ENCODE measurements around the gene MACROD2. TPM values are rescaled to one million over a fixed set of nuclear protein-coding genes. Genes with fewer than 3 reads are reported as not detected.

MACROD2 gene
- total and polyA plus RNA-seq, 2 of the 4 experiments (the other 2 are of a cell fraction): not detected

GRCh38 chr20:15196547-15197255 is 1201.4 kb downstream of the MACROD2 start:
- in situ Hi-C loops (cut with MboI; ENCODE audit: low sequenced_read_pairs): no loop called here
- H2AK9ac ChIP-seq (replicated peaks; ENCODE audit: low read depth, low read length, poor library complexity): no peak overlapping the region
- H3K27me3 ChIP-seq (ENCODE audit: control insufficient read depth, insufficient read depth, low read length): no peaks in the 10 kb centered on the region
- no peak overlapping the region for H4K5ac ChIP-seq (ENCODE audit: low read depth, low read length)
- H4K91ac ChIP-seq (ENCODE audit: insufficient read depth, low read depth, low read length): no peak overlapping the region
- intact Hi-C loops (cut with micrococcal nuclease): no loop called here
- no peak overlapping the region for H3K18ac ChIP-seq (ENCODE audit: low read depth, low read length)
- H3K27ac ChIP-seq (ENCODE audit: insufficient read depth, low read length): no peak overlapping the region
- H3K4me2 ChIP-seq (ENCODE audit: low read depth, low read length): no peak overlapping the region
- no peak overlapping the region for H2AFZ ChIP-seq (replicated peaks; ENCODE audit: low read length, poor library complexity)
- no peak overlapping the region for H2BK120ac ChIP-seq (ENCODE audit: low read depth, low read length)
- no peak overlapping the region for H3K14ac ChIP-seq (replicated peaks; ENCODE audit: low read depth, low read length)
- no peak overlapping the region for H3K4me3 ChIP-seq (ENCODE audit: insufficient read depth, low read depth, low read length)
- CTCF ChIA-PET: interaction anchor here (0.7 kb wide), 1 partner anchor 94 kb away, joined by 3 read pairs; no protein-coding TSS in a partner anchor
- H2AK5ac ChIP-seq (ENCODE audit: low read depth, low read length): no peak overlapping the region
- DNase-seq (no peak), ATAC-seq (ENCODE audit: low read depth) (no peak)
- no peaks in the 10 kb centered on the region for H3K36me3 ChIP-seq (ENCODE audit: control insufficient read depth, insufficient read depth, low read length)
- no peaks in the 10 kb centered on the region; the same call in 1 of the 2 replicates for H3K9me3 ChIP-seq (ENCODE audit: control insufficient read depth, insufficient read depth, low read length)
- H2BK5ac ChIP-seq (ENCODE audit: low read depth, low read length, poor library complexity, severe bottlenecking): no peak overlapping the region
- H3K56ac ChIP-seq (ENCODE audit: extremely low read depth, insufficient read depth, low read length): no peak overlapping the region
- H4K8ac ChIP-seq (ENCODE audit: low read depth in 2 of 2, low read length in 2 of 2): no peak overlapping the region
- no CpG with 5 or more reads among the region's 3 CpGs for WGBS, 2 experiments (ENCODE audit: extremely low coverage in 2 of 2, insufficient read length in 1 of 2)
- no peaks in the 10 kb centered on the region for H4K20me1 ChIP-seq (ENCODE audit: insufficient read depth, low read length)
- H3K9me1 ChIP-seq (ENCODE audit: insufficient read depth, low read length): no peaks in the 10 kb centered on the region
- POLR2A ChIA-PET (ENCODE audit: unreplicated experiment): no interaction called here
- H2BK20ac ChIP-seq (ENCODE audit: low read depth, low read length): no peak overlapping the region
- no peak overlapping the region for H3K4ac ChIP-seq (ENCODE audit: low read depth, low read length)
- dilution Hi-C loops (cut with HindIII; ENCODE audit: low sequenced_read_pairs, unreplicated experiment): no loop called here
- no peak overlapping the region for H3K23ac ChIP-seq (ENCODE audit: low read depth, low read length)
- no TSS peak for BruUV-seq (replicated peaks)
- no peak overlapping the region for H2BK15ac ChIP-seq (ENCODE audit: low read depth, low read length)
- H3K79me1 ChIP-seq (ENCODE audit: low read depth in 1 of 2, low read length in 2 of 2): no peaks in the 10 kb centered on the region
- no peak overlapping the region for H3K9ac ChIP-seq (ENCODE audit: low read depth, low read length)
- TF ChIP-seq, protein P1, sequence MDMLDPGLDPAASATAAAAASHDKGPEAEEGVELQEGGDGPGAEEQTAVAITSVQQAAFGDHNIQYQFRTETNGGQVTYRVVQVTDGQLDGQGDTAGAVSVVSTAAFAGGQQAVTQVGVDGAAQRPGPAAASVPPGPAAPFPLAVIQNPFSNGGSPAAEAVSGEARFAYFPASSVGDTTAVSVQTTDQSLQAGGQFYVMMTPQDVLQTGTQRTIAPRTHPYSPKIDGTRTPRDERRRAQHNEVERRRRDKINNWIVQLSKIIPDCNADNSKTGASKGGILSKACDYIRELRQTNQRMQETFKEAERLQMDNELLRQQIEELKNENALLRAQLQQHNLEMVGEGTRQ (IDR thresholded peaks at IDR 0.05; ENCODE audit: low read depth, low read length): no peak
- TF ChIP-seq CHD1 (IDR thresholded peaks at IDR 0.05; ENCODE audit: low read depth, low read length): no peak
- TF ChIP-seq RAD21 (IDR thresholded peaks at IDR 0.05; ENCODE audit: low read length): no peak
- no peak for TF ChIP-seq CEBPB (IDR thresholded peaks at IDR 0.05; ENCODE audit: low read depth, low read length)
- no peak for TF ChIP-seq BHLHE40 (IDR thresholded peaks at IDR 0.05; ENCODE audit: low read depth, low read length)
- TF ChIP-seq ELK1 (IDR thresholded peaks at IDR 0.05; ENCODE audit: borderline replicate concordance, low read depth, low read length): no peak
- TF ChIP-seq RFX5 (IDR thresholded peaks at IDR 0.05; ENCODE audit: low read depth, low read length): no peak
- TF ChIP-seq NFE2L2 (IDR thresholded peaks at IDR 0.05; ENCODE audit: low read depth, low read length): no peak
- no peak for TF ChIP-seq SMC3 (IDR thresholded peaks at IDR 0.05; ENCODE audit: low read depth, low read length)
- no peaks in the 10 kb centered on the region for H3K4me1 ChIP-seq (ENCODE audit: control insufficient read depth, insufficient read depth, low read length)

Data from IMR-90 (cell line).